CD4-positive, alpha-beta T cell (primary cell): ENCODE results near the gene SUCLG2. TPM values are rescaled to one million over a fixed set of nuclear protein-coding genes. Genes with fewer than 3 reads are reported as not detected.

ENCODE experiments used
- ATAC-seq: fragments of 200-7000 bp; cut with Tn5 transposase; one replicate; pipeline ENCODE4 v1.10.0; 2022; ENCODE audit warnings: mild to moderate bottlenecking; ENCODE audit not compliant: poor library complexity
- CTCF ChIA-PET: fragments of 350-600 bp; sonication (Branson Sonifier 250); formaldehyde crosslinking; loops from one replicate; lab custom pipeline; 2021; ENCODE audit warnings: antibody characterized with exemption, inconsistent platforms; lab: Charles Lee
- POLR2A ChIA-PET: fragments of 350-600 bp; sonication (Branson Sonifier 250); formaldehyde crosslinking; loops from one replicate; lab custom pipeline; 2021; ENCODE audit warnings: antibody characterized with exemption, inconsistent platforms; lab: Charles Lee
- DNase-seq, 14 experiments: peaks; one replicate each; pipeline ENCODE4 v3.0.0-alpha.2; 2013 to 2020; ENCODE audit warnings: mixed read lengths in 2 of 14
- H3K27ac ChIP-seq, 2 donors: one replicate each; pipeline versions ENCODE4 v1.5.1 to v1.7.0; 2013; ENCODE audit warnings: low read length in 2 of 2, low read depth in 1 of 2, mild to moderate bottlenecking in 1 of 2
- H3K27me3 ChIP-seq, 2 experiments: 1 replicate in 1 of 2; 2 replicates in 1 of 2; pipeline versions ENCODE4 v1.6.1 to v1.7.0; 2013; ENCODE audit warnings: low read length in 2 of 2, control low read depth in 1 of 2, mild to moderate bottlenecking in 1 of 2, moderate library complexity in 1 of 2; ENCODE audit not compliant: insufficient read depth in 2 of 2, control insufficient read depth in 1 of 2
- H3K36me3 ChIP-seq: one replicate; pipeline ENCODE4 v1.6.1; 2013; ENCODE audit warnings: low read length, control low read depth; ENCODE audit not compliant: insufficient read depth
- H3K4me1 ChIP-seq: one replicate; pipeline ENCODE4 v1.6.1; 2013; ENCODE audit warnings: low read length, control low read depth; ENCODE audit not compliant: insufficient read depth
- H3K4me3 ChIP-seq: one replicate; pipeline ENCODE4 v1.5.1; 2013; ENCODE audit warnings: mild to moderate bottlenecking, low read length, moderate library complexity
- H3K9me3 ChIP-seq, 2 experiments: 1 replicate in 1 of 2; 2 replicates in 1 of 2; pipeline versions ENCODE4 v1.6.1 to v1.7.0; 2013; ENCODE audit warnings: low read length in 2 of 2, mild to moderate bottlenecking in 2 of 2, control low read depth in 1 of 2, moderate library complexity in 1 of 2; ENCODE audit not compliant: control insufficient read depth in 1 of 2, insufficient read depth in 1 of 2
- H3K27ac Mint-ChIP-seq: one replicate; pipeline ENCODE4 v1.8.0; 2020; ENCODE audit warnings: mixed read lengths
- H3K27me3 Mint-ChIP-seq: one replicate; pipeline ENCODE4 v1.8.0; 2021; ENCODE audit warnings: mixed read lengths
- H3K36me3 Mint-ChIP-seq: one replicate; pipeline ENCODE4 v1.8.0; 2021; ENCODE audit warnings: low read depth, mixed read lengths
- H3K4me1 Mint-ChIP-seq: one replicate; pipeline ENCODE4 v1.8.0; 2021; ENCODE audit warnings: low read depth, mixed read lengths
- H3K4me3 Mint-ChIP-seq: one replicate; pipeline ENCODE4 v1.8.0; 2020; ENCODE audit warnings: mild to moderate bottlenecking, mixed read lengths
- H3K9me3 Mint-ChIP-seq: one replicate; pipeline ENCODE4 v1.8.0; 2020; ENCODE audit warnings: mixed read lengths
- intact Hi-C, 2 experiments: fragments of 100-400 bp; cut with DNase I in 1 of 2; cut with micrococcal nuclease in 1 of 2; formaldehyde crosslinking; loops; one replicate each; pipeline versions ENCODE4 v1.15.1 to v1.9.0; 2023 to 2025; cut with DNase I, micrococcal nuclease
- total RNA-seq, 174 experiments: library from RNA in 2 of 174; stranded (reverse) in 2 of 174; gene quantifications; one replicate each; pipeline ENCODE4 v1.2.3 and lab custom pipeline; 2021 to 2026
- TF ChIP-seq, protein P1 (sequence below): fragments of 200-600 bp; IDR thresholded peaks from one replicate; pipeline ENCODE4 v1.8.0; 2022; ENCODE audit warnings: antibody characterized with exemption, mild to moderate bottlenecking

Gene SUCLG2
- total RNA-seq, 2 experiments from 2014 or later: 51.7 to 52.4 TPM

DNA sequence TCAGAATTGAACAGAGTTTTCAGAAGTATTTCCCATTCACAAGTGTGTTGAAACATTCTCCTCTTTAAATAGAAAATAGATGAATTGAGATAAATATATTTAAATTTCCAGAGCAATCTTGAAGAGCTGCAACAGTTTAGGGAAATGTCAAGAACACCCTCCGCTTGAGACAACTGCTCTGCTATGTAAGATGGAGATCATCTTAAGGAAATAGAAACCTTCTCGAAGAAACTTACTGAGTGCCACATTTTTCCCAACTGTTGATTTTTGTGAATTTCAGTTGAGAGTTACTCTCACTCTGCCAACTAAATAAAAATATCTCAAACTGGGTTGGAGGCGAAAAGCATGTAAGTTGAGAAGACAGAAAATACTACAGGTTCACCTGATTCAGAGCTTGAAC, 78.0 kb downstream of the SUCLG2 start:
- Mint-ChIP-seq H3K27ac (no peak overlapping the region), H3K4me3 (no peak overlapping the region), H3K9me3 (peaks cover 4% of the 10 kb centered on the region), H3K27me3 (no peaks in the 10 kb centered on the region), H3K36me3 (peaks cover 75% of the 10 kb centered on the region), H3K4me1 (peaks cover 50% of the 10 kb centered on the region)
- H3K36me3 ChIP-seq: peaks cover 10% of the 10 kb centered on the region
- intact Hi-C loops: no loop called here
- no peak overlapping the region for H3K27ac ChIP-seq
- TF ChIP-seq, protein P1, sequence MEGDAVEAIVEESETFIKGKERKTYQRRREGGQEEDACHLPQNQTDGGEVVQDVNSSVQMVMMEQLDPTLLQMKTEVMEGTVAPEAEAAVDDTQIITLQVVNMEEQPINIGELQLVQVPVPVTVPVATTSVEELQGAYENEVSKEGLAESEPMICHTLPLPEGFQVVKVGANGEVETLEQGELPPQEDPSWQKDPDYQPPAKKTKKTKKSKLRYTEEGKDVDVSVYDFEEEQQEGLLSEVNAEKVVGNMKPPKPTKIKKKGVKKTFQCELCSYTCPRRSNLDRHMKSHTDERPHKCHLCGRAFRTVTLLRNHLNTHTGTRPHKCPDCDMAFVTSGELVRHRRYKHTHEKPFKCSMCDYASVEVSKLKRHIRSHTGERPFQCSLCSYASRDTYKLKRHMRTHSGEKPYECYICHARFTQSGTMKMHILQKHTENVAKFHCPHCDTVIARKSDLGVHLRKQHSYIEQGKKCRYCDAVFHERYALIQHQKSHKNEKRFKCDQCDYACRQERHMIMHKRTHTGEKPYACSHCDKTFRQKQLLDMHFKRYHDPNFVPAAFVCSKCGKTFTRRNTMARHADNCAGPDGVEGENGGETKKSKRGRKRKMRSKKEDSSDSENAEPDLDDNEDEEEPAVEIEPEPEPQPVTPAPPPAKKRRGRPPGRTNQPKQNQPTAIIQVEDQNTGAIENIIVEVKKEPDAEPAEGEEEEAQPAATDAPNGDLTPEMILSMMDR: no peak
- POLR2A ChIA-PET: no interaction called here
- ATAC-seq (no peak), DNase-seq (no peak)
- no peaks in the 10 kb centered on the region for H3K4me1 ChIP-seq
- no peaks in the 10 kb centered on the region for H3K27me3 ChIP-seq
- H3K9me3 ChIP-seq: no peaks in the 10 kb centered on the region
- no peak overlapping the region for H3K4me3 ChIP-seq
- CTCF ChIA-PET: no interaction called here

DNA sequence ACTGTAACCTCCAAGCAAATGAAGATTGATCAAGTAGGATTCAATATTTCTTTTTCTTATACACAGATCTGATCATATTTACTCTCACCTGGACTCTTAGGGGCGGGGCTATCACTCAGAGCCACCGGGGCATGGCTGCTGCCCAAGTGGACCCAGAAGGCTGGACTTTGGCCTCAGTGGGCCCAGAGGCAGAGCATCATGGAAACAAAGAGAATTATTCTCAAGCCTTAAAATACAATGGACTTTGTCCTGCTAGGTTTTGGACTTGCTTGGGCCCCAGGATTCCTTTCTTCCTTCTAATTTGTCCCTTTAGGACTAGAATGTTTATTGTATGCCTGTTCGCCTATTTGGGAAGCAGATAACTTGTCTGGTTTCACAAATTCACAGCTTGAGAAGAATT, 85.1 kb downstream of the SUCLG2 start:
- H3K4me1 ChIP-seq: no peaks in the 10 kb centered on the region
- H3K4me3 ChIP-seq: no peak overlapping the region
- Mint-ChIP-seq H3K4me1 (peaks cover 34% of the 10 kb centered on the region), H3K27ac (no peak overlapping the region), H3K27me3 (no peaks in the 10 kb centered on the region), H3K36me3 (peaks cover 82% of the 10 kb centered on the region), H3K9me3 (peaks cover 4% of the 10 kb centered on the region), H3K4me3 (no peak overlapping the region)
- TF ChIP-seq, protein P1: no peak
- DNase-seq (no peak), ATAC-seq (no peak)
- no peak overlapping the region for H3K27ac ChIP-seq
- intact Hi-C loops: no loop called here
- H3K36me3 ChIP-seq: peaks cover 13% of the 10 kb centered on the region
- no peaks in the 10 kb centered on the region for H3K27me3 ChIP-seq
- CTCF ChIA-PET: no interaction called here
- POLR2A ChIA-PET: interaction anchor here (1.0 kb wide), 1 partner anchor 68 kb away, joined by 4 read pairs; no protein-coding TSS in a partner anchor
- H3K9me3 ChIP-seq: peaks cover 7 to 9% of the 10 kb centered on the region in 2 experiments

DNA sequence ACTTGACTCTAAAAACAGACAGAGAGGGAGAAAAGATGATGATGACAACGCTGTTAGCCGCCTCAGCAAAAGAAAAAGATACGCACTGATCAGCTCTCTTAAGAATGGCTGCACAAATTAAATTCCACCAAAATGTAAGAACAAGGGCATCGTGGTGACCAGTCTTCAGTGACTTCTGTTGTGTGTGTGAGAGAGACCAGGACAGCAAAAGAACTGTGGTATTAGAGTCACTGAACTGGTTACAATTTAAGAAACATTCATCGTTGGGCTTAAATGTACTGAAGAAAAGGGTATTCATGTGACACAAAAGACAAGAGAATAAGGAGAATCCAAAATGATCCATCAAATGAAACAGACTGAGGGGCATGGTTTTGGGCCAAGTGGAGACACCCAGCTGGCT, 86.5 kb downstream of the SUCLG2 start:
- H3K27me3 Mint-ChIP-seq: no peaks in the 10 kb centered on the region
- TF ChIP-seq, protein P1: no peak
- POLR2A ChIA-PET: no interaction called here
- no peak overlapping the region for H3K27ac ChIP-seq
- no peak overlapping the region for H3K4me3 Mint-ChIP-seq
- CTCF ChIA-PET: interaction anchor here (0.8 to 1.2 kb wide), 2 partner anchors 11 to 20 kb away, joined by 3 read pairs; no protein-coding TSS in a partner anchor
- peaks cover 3% of the 10 kb centered on the region for H3K9me3 Mint-ChIP-seq
- peaks cover 15% of the 10 kb centered on the region for H3K36me3 ChIP-seq
- H3K36me3 Mint-ChIP-seq: peaks cover 73% of the 10 kb centered on the region
- H3K4me3 ChIP-seq: no peak overlapping the region
- ATAC-seq (no peak), DNase-seq (no peak)
- peaks cover 29% of the 10 kb centered on the region for H3K4me1 Mint-ChIP-seq
- H3K27ac Mint-ChIP-seq: no peak overlapping the region
- peaks cover 7 to 9% of the 10 kb centered on the region in 2 experiments for H3K9me3 ChIP-seq
- H3K4me1 ChIP-seq: no peaks in the 10 kb centered on the region
- no peaks in the 10 kb centered on the region for H3K27me3 ChIP-seq
- intact Hi-C loops: no loop called here
